ENCODE data around the gene FAM13B. TPM values are rescaled to one million over a fixed set of nuclear protein-coding genes. Genes with fewer than 3 reads are reported as not detected.

FAM13B gene
- total RNA-seq, 1 experiment from 2014 or later: 13.6 TPM

- BruUV-seq (replicated peaks): no TSS peak
- ATAC-seq (no peak), DNase-seq (ENCODE audit: low read depth, low spot score) (no peak)
- POLR2A ChIA-PET: no interaction called here
- no peaks in the 10 kb centered on the region for H4K20me1 ChIP-seq (ENCODE audit: insufficient read depth)
- H3K4me2 ChIP-seq (ENCODE audit: low read length): no peak overlapping the region
- H3K79me2 ChIP-seq (ENCODE audit: insufficient read depth, low read length): no peaks in the 10 kb centered on the region
- no peaks in the 10 kb centered on the region for H3K9me2 ChIP-seq (ENCODE audit: insufficient read depth)
- no peaks in the 10 kb centered on the region for H3K9me3 ChIP-seq (ENCODE audit: control insufficient read depth in 1 of 2, insufficient read depth in 1 of 2, low read depth in 1 of 2, low read length in 2 of 2)
- H2AFZ ChIP-seq (ENCODE audit: low read depth, low read length, poor library complexity, severe bottlenecking): no peak overlapping the region
- no peak overlapping the region for H3K4me3 ChIP-seq (replicated peaks in 1 of 2; ENCODE audit: low read depth in 1 of 2, low read length in 2 of 2)
- no peaks in the 10 kb centered on the region for H3K36me3 ChIP-seq (ENCODE audit: control insufficient read depth in 1 of 2, insufficient read depth in 2 of 2, low read length in 2 of 2)
- RAD21 ChIA-PET (ENCODE audit: low non-redundant PET in 1 of 2, low total read pairs in 2 of 2, uncharacterized antibody in 2 of 2, unreplicated experiment in 2 of 2): no interaction called here
- intact Hi-C loops (cut with micrococcal nuclease): no loop called here
- H3K4me1 ChIP-seq (ENCODE audit: control insufficient read depth in 1 of 2, insufficient read depth in 2 of 2, low read length in 2 of 2): no peaks in the 10 kb centered on the region
- CTCF ChIA-PET: no interaction called here
- no peak overlapping the region for H3K9ac ChIP-seq (ENCODE audit: low read length)
- H3K27ac ChIP-seq (ENCODE audit: low read depth, low read length): no peak overlapping the region
- H3K27me3 ChIP-seq (ENCODE audit: insufficient read depth, low read length): no peaks in the 10 kb centered on the region
- TF ChIP-seq POLR2A (IDR thresholded peaks at IDR 0.05; ENCODE audit: borderline replicate concordance, extremely low read depth, insufficient read depth, insufficient read length) (no peak), SRF (IDR thresholded peaks at IDR 0.05; ENCODE audit: low read depth) (no peak), CBX3 (IDR thresholded peaks at IDR 0.05; ENCODE audit: low read depth) (no peak), ELF1 (IDR thresholded peaks at IDR 0.05; ENCODE audit: borderline replicate concordance, low read depth) (no peak), SIN3A (IDR thresholded peaks at IDR 0.05; ENCODE audit: low read depth) (no peak), JUND (IDR thresholded peaks at IDR 0.05) (no peak), CEBPB (IDR thresholded peaks at IDR 0.05; ENCODE audit: low read depth) (no peak), YY1 (IDR thresholded peaks at IDR 0.05; ENCODE audit: extremely low read depth, insufficient replicate concordance, low read depth, low read length) (no peak), ZBTB33 (IDR thresholded peaks at IDR 0.05; ENCODE audit: extremely low read depth, insufficient replicate concordance, low read length) (no peak), MAX (IDR thresholded peaks at IDR 0.05) (no peak), EZH2phosphoT487 (IDR thresholded peaks at IDR 0.05; ENCODE audit: borderline replicate concordance) (no peak), EGR1 (IDR thresholded peaks at IDR 0.05; ENCODE audit: low read depth) (no peak)
- TF ChIP-seq, protein P1, sequence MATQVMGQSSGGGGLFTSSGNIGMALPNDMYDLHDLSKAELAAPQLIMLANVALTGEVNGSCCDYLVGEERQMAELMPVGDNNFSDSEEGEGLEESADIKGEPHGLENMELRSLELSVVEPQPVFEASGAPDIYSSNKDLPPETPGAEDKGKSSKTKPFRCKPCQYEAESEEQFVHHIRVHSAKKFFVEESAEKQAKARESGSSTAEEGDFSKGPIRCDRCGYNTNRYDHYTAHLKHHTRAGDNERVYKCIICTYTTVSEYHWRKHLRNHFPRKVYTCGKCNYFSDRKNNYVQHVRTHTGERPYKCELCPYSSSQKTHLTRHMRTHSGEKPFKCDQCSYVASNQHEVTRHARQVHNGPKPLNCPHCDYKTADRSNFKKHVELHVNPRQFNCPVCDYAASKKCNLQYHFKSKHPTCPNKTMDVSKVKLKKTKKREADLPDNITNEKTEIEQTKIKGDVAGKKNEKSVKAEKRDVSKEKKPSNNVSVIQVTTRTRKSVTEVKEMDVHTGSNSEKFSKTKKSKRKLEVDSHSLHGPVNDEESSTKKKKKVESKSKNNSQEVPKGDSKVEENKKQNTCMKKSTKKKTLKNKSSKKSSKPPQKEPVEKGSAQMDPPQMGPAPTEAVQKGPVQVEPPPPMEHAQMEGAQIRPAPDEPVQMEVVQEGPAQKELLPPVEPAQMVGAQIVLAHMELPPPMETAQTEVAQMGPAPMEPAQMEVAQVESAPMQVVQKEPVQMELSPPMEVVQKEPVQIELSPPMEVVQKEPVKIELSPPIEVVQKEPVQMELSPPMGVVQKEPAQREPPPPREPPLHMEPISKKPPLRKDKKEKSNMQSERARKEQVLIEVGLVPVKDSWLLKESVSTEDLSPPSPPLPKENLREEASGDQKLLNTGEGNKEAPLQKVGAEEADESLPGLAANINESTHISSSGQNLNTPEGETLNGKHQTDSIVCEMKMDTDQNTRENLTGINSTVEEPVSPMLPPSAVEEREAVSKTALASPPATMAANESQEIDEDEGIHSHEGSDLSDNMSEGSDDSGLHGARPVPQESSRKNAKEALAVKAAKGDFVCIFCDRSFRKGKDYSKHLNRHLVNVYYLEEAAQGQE (IDR thresholded peaks at IDR 0.05; ENCODE audit: low read depth): no peak
Measured at GRCh38 chr5:138054847-138055558, 22.1 kb upstream of the FAM13B start.
